Stimulated activated CD8-positive, alpha-beta memory T cell treated with anti-CD3 and anti-CD28 coated beads, Interleukin-7, amount 100 ng/mL, for 48 hours (primary cell): Measurements from ENCODE around the gene EPG5.
"Not testable (repeated sequence)": the region's sequence is repeated elsewhere in the genome, so short reads cannot be mapped to it uniquely, and the experiment has no call there.

Experiments
- DNase-seq, 2 donors: peaks; one replicate each; pipeline ENCODE4 v3.0.0-alpha.2; 2020; ENCODE audit warnings: low read depth in 1 of 2; ENCODE audit errors: extremely low read depth in 1 of 2

Gene EPG5

GRCh38 chr18:45967007-45967706 lies at the start of gene EPG5:
Gene EPG5 (minus strand): TSS chr18:45967329. CDS start chr18:45967239, 90 bp downstream.
- peak; percentile 82 to 91 for DNase-seq

GRCh38 chr18:46013484-46014189 lies 46.5 kb upstream of the EPG5 start:
- DNase-seq, result no peak

- no peak for DNase-seq
Measured at GRCh38 chr18:46010676-46011075, 43.5 kb upstream of the EPG5 start.

DNA sequence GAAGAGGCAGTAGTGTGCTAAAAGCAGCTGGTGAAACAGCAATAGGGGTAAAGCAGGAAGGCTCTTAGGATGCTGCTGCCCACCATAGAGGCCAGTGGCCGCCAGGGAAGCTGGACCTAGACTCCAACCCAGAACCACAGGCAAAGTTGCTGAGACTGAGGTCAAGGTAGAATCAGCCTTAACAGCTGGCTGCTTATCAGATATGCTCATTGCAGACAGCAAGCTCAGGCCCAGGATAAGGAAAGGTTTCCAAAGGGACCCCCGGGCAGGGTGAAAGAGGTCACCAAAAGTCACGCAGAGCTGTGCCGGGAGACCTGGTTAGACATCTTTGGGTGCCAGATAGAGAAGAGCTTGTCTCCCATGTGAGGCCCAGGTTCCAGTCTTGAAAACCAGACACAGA lies 42.9 kb upstream of the EPG5 start:
- DNase-seq, result no peak

DNA sequence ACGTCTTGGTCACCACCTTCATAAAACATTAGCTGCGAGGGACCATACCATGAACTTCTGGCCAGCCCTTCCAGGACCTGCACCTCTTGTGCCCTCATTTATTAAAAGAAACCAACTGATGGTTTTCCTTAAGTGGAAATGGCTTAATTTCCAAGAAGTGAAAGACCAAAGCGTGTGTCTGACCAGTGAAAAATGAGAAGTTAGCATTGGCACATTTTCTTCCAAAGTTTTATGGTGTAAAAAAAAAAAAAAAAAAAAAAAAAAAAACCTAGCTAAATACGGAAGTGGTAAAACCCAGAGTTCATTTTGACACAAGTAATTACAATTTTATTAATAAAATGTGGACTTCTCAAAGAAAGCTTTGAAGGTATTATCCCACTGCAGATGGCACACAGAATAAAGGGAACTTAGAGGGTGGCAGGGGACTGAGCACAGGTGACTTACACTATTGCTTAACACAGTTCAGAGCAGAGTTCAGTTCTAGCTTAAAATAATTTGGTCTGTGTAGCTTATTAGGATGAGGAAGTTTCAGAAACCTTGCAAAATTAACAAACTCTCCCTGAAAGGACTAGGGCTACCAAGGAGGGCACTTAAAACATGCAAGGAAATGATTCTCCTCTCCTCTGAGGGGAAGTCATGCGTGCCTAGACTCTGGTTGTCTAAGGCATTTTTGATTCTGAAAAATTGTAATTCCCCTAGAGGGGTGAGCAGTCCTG lies 42.2 kb upstream of the EPG5 start:
- DNase-seq, result no peak

GRCh38 chr18:46008531-46008930 lies 41.4 kb upstream of the EPG5 start:
- DNase-seq, result no peak

- no peak for DNase-seq
Measured at GRCh38 chr18:46007165-46007564, 40.0 kb upstream of the EPG5 start.

DNA sequence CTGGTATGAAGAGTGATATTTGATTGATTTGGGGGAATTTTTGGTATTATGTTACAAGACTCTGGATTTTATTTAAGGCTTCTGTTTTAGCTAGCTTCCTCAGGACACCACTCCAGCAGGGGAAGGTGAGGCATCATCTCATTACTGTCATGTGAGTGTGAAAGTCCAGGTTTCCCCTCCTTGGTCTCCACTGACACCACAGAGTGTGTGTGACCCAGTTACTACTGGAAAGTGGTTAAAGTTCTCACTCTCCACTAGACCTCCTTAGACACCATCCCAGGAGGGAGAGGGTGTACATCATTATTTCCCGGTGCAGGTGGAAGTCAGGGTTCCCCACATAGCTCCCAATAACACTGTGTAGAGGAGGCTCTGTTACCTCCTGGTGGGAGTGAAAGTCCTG lies 35.8 kb upstream of the EPG5 start:
- no peak for DNase-seq

GRCh38 chr18:46001892-46002291 lies 34.8 kb upstream of the EPG5 start:
- no peak for DNase-seq

GRCh38 chr18:46001074-46001473 lies 33.9 kb upstream of the EPG5 start:
- no peak for DNase-seq

DNA sequence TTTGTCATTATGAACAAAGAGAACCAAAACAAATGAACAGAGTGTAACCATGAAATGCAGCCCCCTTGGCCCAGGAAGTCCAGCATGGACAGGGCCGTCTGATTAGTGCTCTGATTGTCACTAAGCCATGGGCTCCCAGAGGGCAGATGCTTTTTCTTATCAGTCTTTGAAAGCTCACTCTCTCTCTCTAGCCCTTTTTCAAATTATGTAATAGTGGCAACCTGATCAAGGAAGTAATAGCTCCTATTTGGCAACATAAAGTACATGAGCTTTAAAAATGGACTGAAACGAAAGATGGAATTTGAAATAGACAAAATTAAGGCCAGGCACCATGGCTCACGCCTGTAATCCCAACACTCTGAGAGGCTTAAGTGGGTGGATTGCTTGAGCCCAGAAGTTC lies 32.4 kb upstream of the EPG5 start:
- DNase-seq, result no peak

DNA sequence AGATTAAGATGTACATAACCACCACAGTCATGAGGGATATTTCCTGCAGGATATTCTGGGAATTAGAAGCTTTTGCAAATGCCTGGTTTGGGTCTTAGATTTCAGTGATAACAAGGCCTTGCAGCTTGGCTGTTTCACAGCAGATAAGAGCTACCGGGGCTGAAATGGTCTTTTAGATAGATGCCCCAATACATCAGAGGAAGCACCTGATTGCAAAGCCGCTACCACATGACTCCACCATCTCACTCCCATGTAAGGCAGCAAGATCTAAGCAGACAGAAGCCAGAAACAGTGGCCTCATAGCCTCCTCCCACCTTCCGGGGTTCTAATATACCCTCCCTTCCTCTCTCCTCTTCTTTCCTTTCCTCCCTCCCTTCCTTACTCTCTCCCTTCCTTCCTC lies 31.1 kb upstream of the EPG5 start:
- no peak for DNase-seq

DNA sequence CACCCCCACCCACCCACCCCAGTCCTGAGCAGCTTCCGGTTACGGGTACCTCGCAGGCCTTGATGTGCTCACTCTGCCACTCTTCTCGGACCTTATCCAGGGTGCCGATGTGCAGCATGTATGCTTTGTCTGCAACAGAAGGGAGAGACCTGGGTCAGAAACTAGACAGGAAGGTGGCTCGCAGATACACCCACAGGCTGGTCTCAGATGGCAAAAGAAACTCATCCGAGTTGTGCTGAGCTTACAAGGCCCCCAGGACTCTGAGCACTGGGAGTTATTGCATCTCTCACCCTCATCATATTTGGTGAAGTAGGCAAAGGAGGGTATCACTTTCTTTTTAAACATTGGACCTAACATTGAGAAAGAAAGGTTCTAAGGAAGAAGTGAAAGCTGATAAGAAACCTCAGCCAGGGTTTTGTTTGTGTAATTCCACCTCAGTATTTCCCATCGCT lies 30.6 kb upstream of the EPG5 start:
- peak in 1 of 2 donors; percentile 29 for DNase-seq

- no peak for DNase-seq
Measured at GRCh38 chr18:45995461-45995860, 28.3 kb upstream of the EPG5 start.

DNA sequence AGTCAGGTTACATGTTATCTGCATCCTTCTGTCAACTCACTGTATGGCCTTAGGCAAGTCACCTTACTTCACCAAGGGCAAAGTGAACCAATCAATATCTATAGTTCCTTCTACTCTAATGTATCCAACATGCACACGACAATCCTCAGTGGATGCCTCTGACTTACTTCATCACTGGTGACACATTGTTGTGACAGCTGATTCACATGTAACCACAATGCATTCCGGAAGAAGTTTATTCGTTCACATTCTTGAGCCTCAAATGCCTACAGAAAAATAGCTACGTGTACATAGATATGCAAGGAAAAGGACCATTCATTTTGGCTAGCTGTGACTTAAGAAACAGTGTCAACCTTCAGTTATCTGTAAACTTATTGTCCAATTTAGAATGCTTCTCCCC lies 26.3 kb upstream of the EPG5 start:
- no peak for DNase-seq

DNA sequence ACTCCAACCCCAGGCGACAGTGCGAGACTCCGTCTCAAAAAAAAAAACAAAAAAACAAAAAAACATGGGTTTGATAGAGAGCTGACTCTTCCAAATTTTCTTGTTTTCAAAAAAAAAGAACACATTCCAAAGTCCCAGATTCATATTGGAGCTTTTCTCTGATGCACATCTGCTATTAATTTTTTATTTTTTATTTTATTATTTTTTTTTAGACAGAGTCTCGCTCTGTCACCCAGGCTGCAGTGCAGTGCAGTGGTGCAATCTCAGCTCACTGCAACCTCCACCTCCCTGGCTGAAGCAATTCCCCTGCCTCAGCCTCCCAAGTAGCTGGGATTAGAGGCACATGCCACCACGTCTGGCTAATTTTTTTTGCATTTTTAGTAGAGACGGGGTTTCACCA lies 25.4 kb upstream of the EPG5 start:
- DNase-seq, result not testable (repeated sequence)

- DNase-seq, result no peak
Measured at GRCh38 chr18:45991788-45992187, 24.7 kb upstream of the EPG5 start.

DNA sequence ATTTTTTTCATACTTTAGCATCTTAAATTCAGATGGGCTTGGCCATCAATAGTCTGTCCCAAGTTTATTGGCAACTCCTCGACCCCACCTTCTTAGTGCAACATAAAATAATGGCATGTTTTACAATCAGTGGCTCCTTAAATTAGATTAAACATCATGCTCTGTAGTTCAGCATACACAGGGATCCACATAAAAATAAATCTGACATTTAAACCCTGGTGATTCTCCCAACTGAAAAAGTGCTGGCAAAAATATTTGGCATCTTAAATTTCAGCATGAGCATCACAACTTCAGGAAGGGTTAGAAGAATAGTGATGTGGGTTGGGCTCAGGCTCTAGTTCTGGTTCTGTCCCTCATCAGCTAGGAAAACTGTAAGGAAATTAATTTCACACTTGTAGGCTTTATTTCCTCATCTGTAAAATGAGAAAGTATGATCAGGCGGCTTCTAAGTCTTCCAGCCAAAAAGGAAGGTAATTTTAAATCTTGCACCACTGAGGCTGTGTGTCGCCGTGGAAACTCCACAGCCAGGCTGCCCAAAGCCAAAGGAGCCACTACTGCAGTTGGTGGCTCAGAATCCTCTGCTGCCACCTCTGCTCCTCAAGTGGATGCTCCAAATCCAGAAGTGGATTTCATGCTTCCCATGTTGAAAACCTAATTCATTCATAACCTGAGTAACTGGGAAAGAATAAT lies 17.6 kb upstream of the EPG5 start:
- no peak for DNase-seq

DNA sequence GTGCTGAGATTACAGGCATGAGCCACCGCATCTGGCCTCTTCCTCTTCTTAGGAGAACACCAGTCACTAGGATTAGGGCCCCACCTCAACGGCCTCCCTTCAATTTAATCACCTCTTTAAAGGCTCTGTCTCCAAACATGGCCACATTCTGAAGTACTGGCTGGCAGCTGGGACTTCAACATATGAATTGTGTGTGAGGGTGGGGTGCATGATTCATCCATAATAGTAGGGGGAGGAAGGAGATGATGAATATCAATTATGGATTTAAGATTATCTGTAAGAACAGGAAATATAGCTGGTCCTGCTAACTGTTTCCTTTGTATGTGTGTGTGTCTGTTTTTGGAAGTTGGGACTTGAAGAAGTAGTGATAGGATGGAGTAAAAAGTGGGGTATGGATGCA lies 14.7 kb upstream of the EPG5 start:
- no peak for DNase-seq

DNA sequence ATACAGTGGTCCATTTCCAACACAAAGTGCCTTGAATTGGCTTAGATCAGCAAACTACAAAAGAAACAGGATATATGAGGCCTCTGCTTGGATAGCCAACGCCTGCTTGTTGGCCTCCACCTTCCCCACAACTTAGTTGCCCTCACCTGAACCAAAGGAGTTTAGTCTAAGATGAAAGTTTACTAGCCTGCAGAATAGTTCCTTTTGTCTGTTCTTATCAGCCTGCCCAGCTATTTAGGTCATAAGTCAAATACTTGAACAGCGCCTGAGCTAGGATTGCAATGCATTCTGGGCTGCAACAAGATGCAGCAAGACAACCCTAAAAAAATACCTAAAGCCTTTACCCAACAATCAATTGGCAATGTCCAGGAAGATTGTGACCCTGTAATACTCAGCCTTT lies 13.1 kb upstream of the EPG5 start:
- DNase-seq, result no peak

DNA sequence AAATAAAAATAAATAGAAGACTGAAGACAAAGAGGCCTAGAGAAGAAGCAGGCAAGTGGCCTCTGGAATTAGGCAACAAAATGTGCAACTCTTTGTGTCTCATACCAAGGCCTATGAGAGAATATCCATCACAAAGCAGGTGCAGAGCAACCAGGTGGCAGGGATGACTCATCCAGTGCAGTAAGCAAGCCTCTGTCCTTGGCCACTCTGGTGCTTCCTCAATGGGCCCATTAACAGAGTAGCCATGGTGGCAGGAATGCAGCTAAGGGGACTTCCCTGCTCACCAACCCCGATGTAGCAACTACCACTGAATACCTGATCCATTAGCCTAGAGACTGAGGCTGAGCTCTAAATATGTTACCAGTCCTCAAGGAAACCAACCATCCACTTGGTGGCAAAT lies 11.0 kb upstream of the EPG5 start:
- no peak for DNase-seq
